ENCODE data around the gene CCDC186.

Gene CCDC186

GRCh38 chr10:114103284-114103683 lies 70.7 kb downstream of the CCDC186 start:
- peak; percentile 48 for DNase-seq

GRCh38 chr10:114102256-114102655 lies 71.7 kb downstream of the CCDC186 start:
- DNase-seq: no peak

- no peak for DNase-seq
Observed at GRCh38 chr10:114100848-114101741, 72.9 kb downstream of the CCDC186 start.

- DNase-seq: no peak
Observed at GRCh38 chr10:114096864-114097263, 77.1 kb downstream of the CCDC186 start.

- peak; percentile 15 for DNase-seq
Observed at GRCh38 chr10:114095559-114096337, 78.3 kb downstream of the CCDC186 start.

GRCh38 chr10:114094795-114095194 lies 79.2 kb downstream of the CCDC186 start:
- DNase-seq: no peak

- no peak for DNase-seq
Observed at GRCh38 chr10:114087655-114088054, 86.3 kb downstream of the CCDC186 start.

GRCh38 chr10:114087255-114087654 lies 86.7 kb downstream of the CCDC186 start:
- DNase-seq: no peak

GRCh38 chr10:114084215-114084614 lies 89.8 kb downstream of the CCDC186 start:
- DNase-seq: no peak

GRCh38 chr10:114083040-114083439 lies 91.0 kb downstream of the CCDC186 start:
- DNase-seq: no peak

GRCh38 chr10:114081911-114082583 lies 92.0 kb downstream of the CCDC186 start:
- no peak for DNase-seq

- DNase-seq: no peak
Observed at GRCh38 chr10:114079421-114079820, 94.6 kb downstream of the CCDC186 start.

GRCh38 chr10:114078346-114078745 lies 95.7 kb downstream of the CCDC186 start:
- no peak for DNase-seq

- DNase-seq: no peak
Observed at GRCh38 chr10:114077815-114078219, 96.2 kb downstream of the CCDC186 start.

- DNase-seq: no peak
Observed at GRCh38 chr10:114077347-114077746, 96.7 kb downstream of the CCDC186 start.

GRCh38 chr10:114075093-114075492 lies 98.9 kb downstream of the CCDC186 start:
- no peak for DNase-seq

GRCh38 chr10:114073395-114074186 lies 100.4 kb downstream of the CCDC186 start:
- DNase-seq: peak; percentile 28

GRCh38 chr10:114071178-114071577 lies 102.8 kb downstream of the CCDC186 start:
- no peak for DNase-seq

Measured in CD4-positive, alpha-beta T cell treated with Interleukin-10 for 1 hour (primary cell).